NCI-H2196 treated with DMSO at 0.1 percent for 48 hours (cell line): ENCODE data around the gene LYPD3.
"Not testable (repeated sequence)": the region's sequence is repeated elsewhere in the genome, so short reads cannot be mapped to it uniquely, and the experiment has no call there.

Experiments used
- DNase-seq: peaks from one replicate; lab custom pipeline; 2025; ENCODE audit not compliant: unreplicated experiment; lab: John Stamatoyannopoulos, UW

The LYPD3 gene

GRCh38 chr19:43465468-43466120 lies at the start of gene LYPD3:
Gene LYPD3 (minus strand): TSS chr19:43465608. CDS start chr19:43465571, 37 bp downstream.
- no peak for DNase-seq

- not testable (repeated sequence) for DNase-seq
Measured at GRCh38 chr19:43512399-43512798, 47.0 kb upstream of the LYPD3 start.

GRCh38 chr19:43511324-43511723 lies 45.9 kb upstream of the LYPD3 start:
- DNase-seq, result no peak

- DNase-seq, result no peak
Measured at GRCh38 chr19:43510713-43511112, 45.3 kb upstream of the LYPD3 start.

- no peak for DNase-seq
Measured at GRCh38 chr19:43507880-43508279, 42.5 kb upstream of the LYPD3 start.

GRCh38 chr19:43506629-43507028 lies 41.2 kb upstream of the LYPD3 start:
- no peak for DNase-seq

GRCh38 chr19:43505941-43506340 lies 40.5 kb upstream of the LYPD3 start:
- no peak for DNase-seq

GRCh38 chr19:43505186-43505456 lies 39.7 kb upstream of the LYPD3 start:
- no peak for DNase-seq

- peak; percentile 43 for DNase-seq
Measured at GRCh38 chr19:43504426-43505185, 39.2 kb upstream of the LYPD3 start, which contains the start of gene PHLDB3. Gene PHLDB3 (minus strand): TSS chr19:43504746. CDS start chr19:43504118, 628 bp downstream.

GRCh38 chr19:43503501-43504425 lies 38.4 kb upstream of the LYPD3 start:
- peak; percentile 91 for DNase-seq

GRCh38 chr19:43502419-43502976 lies 37.1 kb upstream of the LYPD3 start:
- no peak for DNase-seq

GRCh38 chr19:43501661-43502418 lies 36.4 kb upstream of the LYPD3 start:
- no peak for DNase-seq

GRCh38 chr19:43499042-43499441 lies 33.6 kb upstream of the LYPD3 start:
- no peak for DNase-seq

- DNase-seq, result no peak
Measured at GRCh38 chr19:43498233-43498842, 32.9 kb upstream of the LYPD3 start.

- DNase-seq, result no peak
Measured at GRCh38 chr19:43496960-43497359, 31.6 kb upstream of the LYPD3 start.

- no peak for DNase-seq
Measured at GRCh38 chr19:43495082-43495481, 29.7 kb upstream of the LYPD3 start.

- no peak for DNase-seq
Measured at GRCh38 chr19:43490759-43491158, 25.4 kb upstream of the LYPD3 start.

GRCh38 chr19:43489979-43490599 lies 24.7 kb upstream of the LYPD3 start:
- DNase-seq, result no peak

- DNase-seq, result no peak
Measured at GRCh38 chr19:43489310-43489709, 23.9 kb upstream of the LYPD3 start.

GRCh38 chr19:43488179-43488578 lies 22.8 kb upstream of the LYPD3 start:
- DNase-seq, result no peak
